OCI-M2 (cell line): ENCODE measurements around the gene SELENOO.

Experiments
- DNase-seq: peaks from one replicate; lab custom pipeline; 2025; ENCODE audit not compliant: unreplicated experiment; lab: John Stamatoyannopoulos, UW

SELENOO gene

DNA sequence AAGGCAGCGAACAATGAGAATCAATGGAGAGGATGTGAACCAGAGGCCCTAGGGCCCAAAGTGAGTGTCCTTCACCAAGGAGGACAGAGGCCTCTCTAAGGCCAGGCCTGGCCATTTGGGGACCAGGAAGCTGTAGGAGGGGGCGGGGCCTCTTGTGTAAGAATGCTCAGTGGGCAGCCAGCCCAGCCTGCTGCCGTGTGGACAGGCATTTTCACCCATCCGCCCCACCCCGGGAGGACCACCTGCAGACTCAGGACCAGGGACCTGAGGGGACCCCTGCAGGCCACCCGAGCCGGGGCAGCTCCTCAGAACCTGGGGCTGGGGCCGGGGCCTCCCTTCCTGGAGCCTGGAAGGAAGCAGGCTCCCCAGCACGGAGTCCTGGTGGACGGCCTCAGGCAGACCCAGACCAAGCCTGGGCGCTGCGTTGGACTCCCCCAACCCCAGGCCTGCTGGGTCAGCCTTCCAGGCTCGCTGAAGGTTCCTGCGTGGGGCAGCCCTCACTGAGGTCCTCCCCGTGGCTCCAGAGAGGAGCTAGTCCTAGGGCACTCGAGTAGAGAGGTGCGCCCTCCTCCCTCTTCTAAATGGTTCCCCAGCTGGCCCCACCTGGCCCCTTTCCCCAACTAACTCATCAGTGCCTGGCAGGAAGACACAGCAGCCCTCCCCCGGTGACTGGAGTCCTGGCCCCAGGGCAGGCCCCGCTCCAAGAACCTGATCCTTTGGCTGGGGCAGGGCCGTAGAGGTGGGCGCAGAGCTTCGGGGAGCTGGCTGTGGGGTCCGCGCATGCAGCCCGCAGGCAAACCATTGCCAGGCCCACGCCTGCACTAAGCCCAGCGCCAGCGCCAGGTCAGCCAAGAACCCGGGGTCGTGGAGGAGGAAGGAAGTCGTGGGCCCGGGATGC lies 16.6 kb upstream of the SELENOO start:
- DNase-seq = no peak

DNA sequence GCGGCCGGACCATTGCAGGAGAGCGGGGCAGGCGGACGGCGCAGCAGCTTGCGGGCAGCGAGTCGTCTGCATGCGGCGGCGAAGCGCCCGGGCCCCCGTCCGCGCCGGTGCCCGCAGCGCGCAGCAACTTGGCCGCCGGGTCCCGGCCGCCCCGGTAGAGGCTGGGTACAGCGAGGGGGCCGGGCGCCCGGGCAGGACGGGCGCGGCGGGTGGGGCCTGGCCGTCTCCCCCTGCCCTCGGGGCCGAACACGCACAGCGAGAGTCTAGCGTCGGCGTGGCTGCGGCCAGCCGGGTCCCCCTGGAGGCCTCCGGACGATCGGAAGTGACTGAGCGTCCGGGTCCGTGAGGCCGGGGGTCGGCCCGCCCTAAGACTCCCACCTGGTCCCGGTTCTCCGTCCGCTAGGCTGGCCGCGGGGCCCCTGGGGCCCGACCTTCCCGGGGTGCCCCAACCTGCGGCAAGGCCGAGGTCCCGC lies 15.9 kb upstream of the SELENOO start:
- DNase-seq = no peak

DNA sequence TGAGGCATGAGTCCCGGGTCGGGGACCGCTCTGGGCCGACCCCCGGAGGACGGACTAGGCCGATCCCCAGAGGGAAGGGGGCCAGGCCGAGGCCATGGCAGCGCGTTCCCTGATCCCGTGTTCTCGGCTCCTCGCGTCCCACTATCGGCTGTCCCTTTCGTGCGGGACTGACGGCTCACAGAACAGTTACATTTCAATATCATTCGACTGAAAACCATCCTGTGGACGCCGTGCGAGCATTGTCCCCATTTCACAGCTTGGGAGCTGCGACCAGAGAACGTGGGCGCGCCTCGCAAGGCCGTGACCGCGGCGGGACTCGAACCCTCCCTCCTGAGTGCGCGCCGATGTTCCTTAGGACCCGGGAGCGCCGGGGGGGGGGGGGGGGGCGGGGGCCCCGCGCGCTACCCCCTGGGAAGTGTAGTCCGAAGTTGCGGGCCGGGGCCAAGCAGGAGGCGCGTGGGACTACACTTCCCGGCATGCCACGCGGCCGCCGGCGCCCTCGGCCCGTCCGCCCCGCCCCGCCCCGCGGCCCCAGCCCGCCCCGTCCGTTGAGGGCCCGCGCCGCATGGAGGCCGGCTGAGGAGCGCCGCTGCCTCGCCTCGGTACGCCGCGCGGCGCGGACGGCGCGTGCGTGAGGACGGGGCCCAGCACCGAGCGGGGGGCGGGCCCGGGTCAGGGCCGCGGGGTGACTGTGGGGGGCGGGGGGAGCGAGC lies 15.3 kb upstream of the SELENOO start, which contains the start of gene TRABD:
TRABD (plus strand) TSS at position 539 of the 713 bp plus-strand sequence. CDS start 7,148 bp downstream, outside the sequence.
- DNase-seq = no peak

DNA sequence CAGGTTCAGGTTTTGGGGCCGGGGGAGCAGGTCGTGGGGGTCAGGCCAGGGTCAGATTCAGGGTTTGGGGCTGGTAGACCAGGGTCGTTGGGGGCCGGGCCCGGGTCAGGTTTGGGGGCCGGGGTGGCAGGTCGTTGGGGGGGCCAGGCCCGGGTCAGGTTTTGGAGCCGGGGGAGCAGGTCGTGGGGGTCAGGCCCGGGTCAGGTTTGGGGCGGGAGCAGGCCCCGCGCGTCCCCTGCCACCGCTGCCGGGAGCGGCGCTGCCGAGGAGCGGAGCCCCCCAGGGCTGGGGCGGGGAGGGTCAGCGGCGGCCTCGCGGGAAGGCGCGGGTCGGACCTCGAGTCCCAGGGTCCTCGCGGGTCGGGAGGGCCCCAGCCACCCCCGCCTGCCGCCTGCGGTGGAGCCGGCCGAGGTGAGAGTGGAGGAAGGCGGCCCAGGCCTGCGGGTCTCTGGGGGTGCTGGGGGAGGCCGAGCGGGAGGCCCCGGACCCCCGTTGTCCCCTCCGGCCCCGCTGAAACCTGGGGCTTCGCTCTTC lies 14.6 kb upstream of the SELENOO start:
- no peak for DNase-seq

DNA sequence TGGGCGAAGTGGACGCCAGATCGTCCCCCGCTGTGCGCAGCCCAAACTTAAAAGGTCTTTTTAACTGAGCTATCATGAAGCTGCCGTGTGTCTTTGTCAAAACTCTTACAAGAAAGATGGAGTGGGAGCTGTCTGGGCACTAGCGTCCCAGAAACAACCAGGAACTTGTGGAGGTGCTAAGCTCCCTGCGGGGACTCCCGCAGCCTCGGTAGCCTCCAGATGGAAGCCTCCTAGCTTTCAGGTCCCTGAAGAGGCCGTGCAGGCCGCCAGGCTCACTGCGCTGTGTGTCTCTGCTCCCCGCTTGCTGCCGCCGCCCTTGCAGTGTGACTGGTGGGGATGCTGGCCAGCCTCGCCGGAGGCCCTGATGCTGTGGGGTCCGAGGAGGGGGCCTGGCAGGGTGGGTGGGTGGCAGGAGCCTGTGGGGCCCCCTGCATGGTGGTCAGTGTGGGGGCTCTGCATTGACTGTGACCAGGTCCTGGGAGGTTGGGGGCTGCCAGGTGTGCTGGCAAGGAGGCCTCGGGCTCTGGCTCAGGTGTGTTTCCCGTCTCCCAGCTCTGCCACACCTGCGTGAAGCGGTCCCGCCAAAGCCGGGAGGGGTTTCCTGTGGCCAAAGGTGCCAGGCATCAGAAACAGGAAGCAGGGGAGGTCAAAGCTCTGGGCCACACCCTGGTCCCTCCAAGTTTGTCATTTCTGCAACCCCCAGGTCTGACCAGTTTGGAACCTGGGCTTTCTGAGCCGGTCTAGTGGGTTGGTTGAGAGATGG lies 13.9 kb upstream of the SELENOO start:
- no peak for DNase-seq

DNA sequence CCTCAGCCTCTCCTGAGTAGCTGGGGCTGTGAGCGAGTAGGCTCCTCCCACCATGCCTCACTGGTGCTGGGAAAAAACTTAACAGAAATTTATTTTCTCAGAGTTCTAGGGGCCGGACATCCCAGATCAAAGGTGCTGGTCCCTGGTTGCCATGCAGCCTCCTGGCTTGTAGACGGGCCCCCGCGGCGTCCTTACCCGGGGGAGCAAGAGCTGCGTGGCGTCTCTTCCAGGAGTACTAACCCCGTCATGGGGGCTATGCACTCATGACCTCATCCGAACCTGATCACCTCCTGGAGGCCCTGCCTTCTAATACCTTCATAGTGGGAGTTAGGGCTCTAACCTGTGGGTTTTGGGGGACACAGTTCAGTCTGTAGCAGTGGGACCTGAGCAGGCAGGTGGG lies 12.5 kb upstream of the SELENOO start:
- DNase-seq = no peak

DNA sequence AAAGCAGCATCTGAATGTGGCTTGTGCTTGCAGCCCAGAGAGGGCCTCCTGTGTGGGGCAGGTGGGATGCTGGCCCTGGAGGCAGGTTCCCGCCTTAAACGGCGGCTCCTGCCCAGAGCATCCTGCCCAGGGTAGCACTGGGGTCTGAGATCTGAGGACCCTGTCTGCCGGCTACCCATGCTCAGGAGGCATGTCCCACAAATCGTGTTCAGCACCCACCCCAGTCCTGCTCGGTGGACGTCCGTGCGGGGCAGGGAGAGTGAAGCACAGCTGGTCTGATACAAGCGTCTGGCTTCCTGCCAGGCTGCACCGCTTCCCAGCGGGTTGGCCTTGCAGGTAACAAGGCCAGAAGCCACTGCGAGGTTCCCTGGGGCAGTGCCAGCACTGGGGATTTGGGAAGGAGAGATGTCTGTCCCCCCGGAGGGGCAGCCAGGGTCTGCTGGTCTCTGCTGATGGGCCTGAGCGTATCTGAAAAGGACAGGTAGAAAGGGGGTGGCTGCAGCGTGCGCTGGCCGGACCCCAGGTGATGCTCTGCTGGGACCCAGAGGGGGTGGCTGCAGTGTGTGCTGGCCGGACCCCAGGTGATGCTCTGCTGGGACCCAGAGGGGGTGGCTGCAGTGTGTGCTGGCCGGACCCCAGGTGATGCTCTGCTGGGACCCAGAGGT lies 11.5 kb upstream of the SELENOO start:
- no peak for DNase-seq

DNA sequence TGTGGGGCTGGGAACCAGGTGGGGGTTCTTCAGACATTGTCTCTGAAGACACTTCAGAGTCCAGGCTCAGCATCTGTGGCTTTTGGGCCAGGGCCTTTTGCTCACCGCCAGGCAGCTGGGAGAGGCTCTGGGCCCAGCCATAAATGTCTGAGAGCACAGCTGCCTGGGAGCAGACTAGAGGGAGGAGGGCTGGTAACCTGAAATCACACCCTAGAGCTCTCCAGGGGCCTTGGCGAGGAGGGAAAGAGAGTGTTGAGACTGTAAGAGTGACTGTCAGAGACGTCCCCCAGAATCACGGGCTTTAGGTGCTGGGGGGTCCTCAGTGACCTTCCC lies 11.0 kb upstream of the SELENOO start:
- DNase-seq = no peak

DNA sequence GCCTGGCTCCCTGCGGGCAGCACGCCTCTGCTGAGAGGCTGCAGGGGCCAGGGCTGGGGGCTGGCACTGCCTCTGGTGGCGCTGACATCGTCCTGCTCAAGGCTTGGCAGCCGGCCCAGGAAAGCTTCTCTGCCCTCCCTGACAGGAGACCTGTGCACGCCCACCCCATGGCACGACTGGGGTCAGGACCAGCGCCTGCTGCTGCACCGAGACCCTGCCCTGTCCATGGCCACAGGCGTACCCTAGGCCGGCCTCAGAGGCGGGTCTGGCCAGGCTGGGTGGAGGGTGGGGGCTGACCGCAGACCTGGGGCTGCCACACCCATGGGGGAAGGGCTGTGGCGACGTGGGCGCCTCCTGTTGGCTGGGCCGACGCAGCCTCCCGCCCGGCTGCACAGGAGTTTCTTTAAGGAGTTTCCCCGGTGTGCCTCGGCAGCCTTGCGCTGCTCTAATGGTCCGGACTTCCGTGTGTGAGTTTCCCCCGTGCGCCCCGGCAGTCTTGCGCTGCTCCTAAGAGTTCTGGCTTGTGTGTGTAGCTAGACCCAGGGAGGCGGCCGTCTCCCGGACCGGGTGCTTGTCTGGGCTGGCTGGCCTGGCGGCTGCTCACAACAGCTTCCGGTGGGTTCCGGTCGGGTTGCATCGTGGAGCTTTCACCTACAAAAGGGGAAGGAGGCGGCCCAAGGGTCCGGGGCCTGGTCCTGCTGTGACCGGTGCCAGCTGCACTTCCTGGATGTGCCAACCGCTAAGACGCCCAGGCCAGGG lies 10.4 kb upstream of the SELENOO start:
- no peak for DNase-seq

DNA sequence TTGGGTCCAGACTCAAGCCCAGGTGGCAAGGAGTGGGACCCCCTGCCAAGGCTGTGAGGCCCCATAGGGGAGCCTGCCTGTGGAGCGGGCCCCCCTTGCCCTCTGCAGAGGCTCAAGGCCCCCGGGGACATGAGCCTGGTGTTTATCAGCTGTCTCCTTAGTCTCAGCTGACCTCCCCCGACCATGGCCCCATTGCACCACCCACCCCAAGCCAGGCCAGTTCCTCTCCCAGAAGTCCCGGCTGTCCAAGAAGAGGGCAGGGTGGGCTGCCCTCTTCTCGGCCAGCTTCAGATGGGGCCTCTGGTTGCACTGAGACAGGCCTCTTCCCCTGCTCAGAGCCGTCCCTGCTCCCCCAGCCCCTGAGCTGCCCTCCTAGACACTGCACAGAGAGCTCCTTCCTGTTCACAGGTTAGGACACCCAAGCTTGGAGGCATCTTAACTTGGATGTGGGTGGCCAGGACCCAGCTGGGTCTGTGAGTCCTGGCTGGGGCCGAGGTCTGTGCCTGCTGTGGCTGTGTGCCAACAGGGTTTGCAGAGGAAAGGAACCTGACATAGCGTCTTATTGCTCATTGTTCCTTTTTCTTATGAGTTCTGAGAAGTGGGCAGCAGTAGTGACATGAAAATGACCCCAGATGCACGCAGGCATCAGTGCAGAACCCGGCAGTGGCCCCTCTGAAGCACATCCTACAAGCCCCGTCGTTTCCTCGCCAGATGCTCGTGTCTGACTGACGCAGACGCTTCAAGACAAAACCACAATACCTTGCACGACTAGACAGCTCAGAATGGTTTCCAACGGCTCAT lies 9.7 kb upstream of the SELENOO start:
- no peak for DNase-seq

DNA sequence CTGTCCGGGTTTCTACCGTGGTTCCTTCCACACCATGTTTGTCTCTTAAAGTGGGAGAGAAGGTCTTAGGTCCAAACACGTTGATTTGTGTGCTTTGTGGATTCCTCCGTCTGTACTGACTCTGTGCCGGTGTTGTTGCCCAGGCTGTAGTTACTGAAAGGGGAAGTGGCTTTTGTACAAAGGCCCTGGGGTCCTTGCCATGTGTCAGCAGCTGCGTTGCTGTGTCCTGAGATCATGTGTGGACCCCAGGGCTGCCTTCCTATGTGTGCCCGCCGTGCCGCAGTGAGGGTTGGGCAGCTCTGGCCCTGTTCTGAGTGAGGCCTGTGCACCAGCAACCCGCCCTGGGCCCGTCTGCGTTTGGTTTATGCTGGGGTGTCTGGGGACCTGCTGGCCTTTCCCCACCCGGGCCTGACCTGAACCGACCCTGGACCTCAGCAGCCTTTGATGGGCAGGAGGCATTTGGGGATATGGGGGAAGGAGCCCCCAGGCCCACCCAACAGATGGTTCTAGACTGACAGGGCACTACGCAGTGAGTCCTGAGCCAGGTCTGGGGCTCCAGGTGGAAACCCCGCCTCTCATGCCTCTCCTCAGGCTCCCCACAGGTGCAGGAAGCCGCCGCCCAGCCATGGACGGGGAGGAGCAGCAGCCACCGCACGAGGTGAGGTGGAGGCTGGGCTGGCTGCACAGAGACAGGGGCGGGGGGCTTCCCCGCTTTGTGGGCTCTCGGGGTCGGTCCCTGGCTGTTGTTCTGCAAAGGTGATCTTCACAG lies 8.2 kb upstream of the SELENOO start:
- no peak for DNase-seq

DNA sequence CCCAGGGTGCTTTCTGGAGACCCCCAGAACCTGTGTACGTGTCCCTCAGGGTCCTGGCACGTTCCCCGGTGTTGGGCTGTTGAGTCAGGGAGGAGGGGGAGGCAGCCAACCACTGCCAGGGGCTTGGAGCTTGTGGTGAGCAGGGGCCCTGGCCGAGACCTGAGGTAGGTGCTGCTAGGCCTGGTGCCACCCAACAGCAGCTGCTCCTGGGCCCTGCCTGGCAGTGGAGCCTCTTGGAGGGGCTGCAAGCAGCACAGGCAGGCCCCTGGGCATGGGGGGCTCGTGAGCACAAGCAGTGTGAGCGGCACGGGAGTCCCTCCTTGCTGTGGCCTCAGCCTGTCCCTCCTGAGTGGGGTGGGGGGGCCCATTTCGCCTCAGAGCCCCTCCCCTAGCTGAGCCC lies 7.2 kb upstream of the SELENOO start:
- no peak for DNase-seq

DNA sequence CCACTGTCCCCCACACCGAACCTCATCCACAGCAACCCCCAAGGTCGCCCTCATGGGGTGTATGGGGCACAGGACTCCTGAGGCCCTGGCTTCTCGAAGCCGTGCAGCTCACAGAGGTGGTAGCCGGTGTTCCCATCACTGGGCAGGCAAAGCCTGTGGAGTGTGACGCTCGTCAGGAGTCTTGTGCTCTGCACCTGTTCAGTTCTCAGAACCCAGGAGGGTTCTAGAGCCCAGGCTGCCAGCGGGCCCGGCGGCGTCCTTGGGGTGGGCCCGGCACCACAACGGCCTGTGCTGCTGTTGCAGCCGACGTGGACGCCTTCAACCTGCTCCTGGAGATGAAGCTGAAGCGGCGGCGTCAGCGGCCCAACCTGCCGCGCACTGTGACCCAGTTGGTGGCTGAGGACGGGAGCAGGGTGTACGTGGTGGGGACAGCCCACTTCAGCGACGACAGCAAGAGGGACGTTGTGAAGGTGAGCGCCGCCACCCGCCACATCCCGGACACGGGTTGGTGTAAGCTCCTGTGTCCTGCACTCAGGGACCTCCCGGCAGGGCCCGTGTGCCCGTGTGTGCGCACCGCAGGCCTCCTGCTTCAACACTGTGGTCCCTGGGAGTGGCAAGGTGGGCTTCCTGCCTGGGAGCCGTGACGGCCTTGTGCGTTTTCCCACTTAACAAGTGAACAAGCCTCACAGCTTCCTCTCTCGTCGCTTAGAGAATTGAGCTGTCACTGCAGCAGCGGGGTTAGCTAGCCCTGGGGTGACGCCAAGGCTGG lies 6.6 kb upstream of the SELENOO start:
- DNase-seq = no peak

DNA sequence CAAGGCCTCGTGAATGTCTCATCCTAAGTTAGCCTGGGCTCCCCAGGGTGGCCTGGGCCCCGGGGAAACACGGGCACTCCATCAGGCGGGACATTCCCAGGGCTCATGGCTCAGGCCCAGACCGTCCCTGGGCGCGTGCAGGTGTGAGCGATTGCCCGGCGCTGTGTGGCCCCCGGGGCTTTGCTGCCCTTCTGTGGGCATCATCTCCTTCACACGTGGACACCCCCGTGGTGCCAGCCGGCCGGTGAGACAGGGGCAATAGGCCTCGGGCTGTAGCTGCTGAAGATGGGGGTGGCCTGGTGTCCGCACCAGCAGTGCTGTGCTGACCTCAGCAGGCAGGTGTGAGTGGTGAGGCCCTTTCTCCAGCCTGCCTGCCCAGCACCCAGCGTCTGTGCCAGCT lies 4.6 kb upstream of the SELENOO start:
- no peak for DNase-seq

DNA sequence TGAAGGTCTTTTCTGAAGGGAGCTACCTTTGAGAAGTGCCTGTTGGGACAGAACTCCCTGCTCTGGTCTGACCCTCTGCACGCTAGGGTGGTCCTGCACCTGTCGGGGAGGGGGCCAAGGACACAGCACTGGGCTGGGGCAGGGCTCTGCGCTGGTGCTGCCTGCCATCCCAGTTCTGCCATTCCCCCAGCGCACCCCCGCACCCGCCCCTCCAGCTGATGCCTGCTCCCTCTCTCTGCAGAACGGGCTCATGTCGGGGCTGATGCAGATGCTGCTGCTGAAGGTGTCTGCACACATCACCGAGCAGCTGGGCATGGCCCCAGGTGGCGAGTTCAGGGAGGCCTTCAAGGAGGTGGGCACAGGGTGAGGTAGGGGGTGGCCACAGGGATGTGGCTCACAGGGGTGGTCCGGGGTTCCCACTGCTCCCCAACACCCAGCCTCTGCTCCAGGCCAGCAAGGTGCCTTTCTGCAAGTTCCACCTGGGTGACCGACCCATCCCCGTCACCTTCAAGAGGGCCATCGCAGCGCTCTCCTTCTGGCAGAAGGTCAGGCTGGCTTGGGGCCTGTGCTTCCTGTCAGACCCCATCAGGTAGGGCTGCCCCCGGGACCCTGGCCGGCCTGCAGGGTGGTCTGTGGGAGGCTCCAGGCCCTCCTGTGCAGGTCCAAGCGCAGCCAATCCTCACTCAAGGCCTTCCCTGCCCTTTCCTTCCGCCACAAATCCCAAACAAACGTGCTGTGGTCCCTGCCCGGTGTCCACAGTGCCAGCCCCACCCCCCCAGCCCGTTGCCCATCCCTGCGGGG lies 3.6 kb upstream of the SELENOO start:
- DNase-seq = no peak

DNA sequence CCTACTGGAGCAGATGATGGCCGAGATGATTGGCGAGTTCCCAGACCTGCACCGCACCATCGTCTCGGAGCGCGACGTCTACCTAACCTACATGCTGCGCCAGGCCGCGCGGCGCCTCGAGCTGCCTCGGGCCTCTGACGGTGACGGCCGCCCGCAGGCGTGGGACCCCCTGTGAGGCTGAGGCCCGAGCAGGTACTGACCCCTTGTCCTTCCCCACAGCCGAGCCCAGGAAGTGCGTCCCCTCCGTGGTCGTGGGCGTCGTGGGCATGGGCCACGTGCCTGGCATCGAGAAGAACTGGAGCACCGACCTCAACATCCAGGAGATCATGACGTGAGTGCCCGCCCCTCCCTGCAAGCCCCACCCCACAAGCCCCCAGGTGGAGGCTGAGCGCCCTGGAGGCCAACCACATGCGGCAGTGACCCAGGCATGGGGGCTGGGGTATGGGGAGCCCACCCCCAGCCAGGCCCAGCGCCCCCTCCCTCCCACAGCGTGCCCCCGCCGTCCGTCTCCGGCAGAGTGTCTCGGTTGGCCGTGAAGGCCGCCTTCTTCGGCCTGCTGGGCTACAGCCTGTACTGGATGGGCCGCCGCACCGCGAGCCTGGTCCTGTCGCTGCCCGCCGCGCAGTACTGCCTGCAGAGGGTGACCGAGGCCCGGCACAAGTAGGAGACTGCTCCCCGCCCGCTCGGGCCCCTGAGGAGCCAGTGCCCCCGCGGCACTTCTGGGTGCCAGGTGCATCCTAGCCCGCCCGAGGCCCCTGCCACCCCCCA lies 2.8 kb upstream of the SELENOO start:
- DNase-seq = no peak
